GM12864 (cell line): ENCODE measurements around the gene FOXN3.
A peak's percentile ranks its signal among the peaks of the same experiment; 100 is the strongest.

Experiments
- DNase-seq: peaks from one replicate; pipeline ENCODE4 v3.0.0-alpha.2; 2011; ENCODE audit warnings: low read depth
- H3K4me3 ChIP-seq: 2 replicates; pipeline ENCODE4 v1.5.1; 2011; ENCODE audit warnings: mild to moderate bottlenecking, low read depth, low read length, control low read depth
- TF ChIP-seq, protein P1 (sequence below): IDR thresholded peaks from 2 replicates; pipeline ENCODE4 v1.5.1; 2011; ENCODE audit warnings: low read depth, mild to moderate bottlenecking, moderate library complexity, low read length, control low read depth, inconsistent platforms; ENCODE audit errors: missing control alignments

The FOXN3 gene

DNA sequence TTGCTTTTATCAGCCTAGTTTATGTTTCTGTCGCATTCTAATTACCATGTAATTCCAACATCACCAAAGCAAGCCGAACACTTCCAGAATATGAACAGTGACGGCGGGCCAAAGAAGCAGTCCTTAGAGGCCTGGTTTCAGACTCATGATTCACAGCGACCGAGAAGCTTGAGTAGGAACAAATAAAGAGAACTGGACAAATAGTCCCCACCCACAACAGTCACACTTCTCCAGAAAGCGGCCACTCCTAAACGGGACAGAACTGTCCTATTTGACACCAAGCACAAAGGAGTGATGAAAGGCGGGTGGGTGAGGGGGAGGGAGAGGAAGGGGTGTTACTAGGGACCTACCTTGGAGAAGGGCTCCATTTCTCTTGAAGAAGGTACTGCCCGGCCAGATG, 136.4 kb downstream of the FOXN3 start:
- DNase-seq: no peak
- H3K4me3 ChIP-seq: no peak overlapping the region
- TF ChIP-seq, protein P1, sequence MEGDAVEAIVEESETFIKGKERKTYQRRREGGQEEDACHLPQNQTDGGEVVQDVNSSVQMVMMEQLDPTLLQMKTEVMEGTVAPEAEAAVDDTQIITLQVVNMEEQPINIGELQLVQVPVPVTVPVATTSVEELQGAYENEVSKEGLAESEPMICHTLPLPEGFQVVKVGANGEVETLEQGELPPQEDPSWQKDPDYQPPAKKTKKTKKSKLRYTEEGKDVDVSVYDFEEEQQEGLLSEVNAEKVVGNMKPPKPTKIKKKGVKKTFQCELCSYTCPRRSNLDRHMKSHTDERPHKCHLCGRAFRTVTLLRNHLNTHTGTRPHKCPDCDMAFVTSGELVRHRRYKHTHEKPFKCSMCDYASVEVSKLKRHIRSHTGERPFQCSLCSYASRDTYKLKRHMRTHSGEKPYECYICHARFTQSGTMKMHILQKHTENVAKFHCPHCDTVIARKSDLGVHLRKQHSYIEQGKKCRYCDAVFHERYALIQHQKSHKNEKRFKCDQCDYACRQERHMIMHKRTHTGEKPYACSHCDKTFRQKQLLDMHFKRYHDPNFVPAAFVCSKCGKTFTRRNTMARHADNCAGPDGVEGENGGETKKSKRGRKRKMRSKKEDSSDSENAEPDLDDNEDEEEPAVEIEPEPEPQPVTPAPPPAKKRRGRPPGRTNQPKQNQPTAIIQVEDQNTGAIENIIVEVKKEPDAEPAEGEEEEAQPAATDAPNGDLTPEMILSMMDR: no peak

DNA sequence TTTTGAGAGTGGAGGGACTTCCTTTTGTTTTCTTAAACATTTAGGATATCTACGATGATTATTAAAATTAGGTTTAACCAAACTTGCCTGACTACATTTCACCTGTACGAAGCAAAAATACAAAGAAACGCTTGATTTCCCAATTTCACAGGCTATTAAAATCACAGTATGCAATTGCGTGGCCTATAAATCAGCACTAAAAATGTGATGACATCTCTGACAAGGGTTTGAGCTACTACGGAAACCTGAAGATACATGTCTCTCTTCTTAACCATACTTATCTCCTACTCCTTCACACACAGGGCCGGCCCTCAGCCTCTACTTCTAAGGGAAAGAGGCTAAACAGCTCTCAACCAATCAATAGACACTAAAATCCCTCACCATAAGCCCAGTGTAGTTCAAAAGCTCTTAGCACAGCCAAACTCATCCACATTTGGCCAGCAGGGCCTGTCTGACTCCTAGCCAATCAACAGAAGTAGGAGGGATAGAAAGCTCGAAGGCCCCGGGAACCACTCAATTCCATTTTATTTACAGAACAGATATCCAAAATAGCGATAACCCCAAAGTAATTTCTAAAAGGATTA, 137.3 kb downstream of the FOXN3 start:
- no peak overlapping the region for H3K4me3 ChIP-seq
- no peak for DNase-seq
- TF ChIP-seq, protein P1: no peak

DNA sequence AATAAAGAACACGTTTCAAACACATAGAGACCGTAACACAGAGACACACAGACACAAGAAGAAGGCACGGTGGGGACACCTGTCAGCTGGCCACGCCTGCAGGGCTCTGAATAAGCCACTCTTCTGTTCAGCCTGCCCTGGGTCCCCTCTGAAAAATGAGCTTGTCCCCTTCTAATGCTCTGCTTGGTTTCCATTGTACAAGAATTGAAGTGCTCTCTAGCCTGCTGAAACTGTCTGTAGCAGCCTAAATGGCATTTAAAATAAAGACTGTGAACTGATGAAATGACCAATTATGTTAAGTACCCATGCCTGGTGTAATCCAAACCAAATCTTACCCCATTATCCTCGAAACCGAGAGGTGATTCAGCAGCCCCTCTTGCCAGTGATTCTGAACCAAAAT, 139.8 kb downstream of the FOXN3 start:
- H3K4me3 ChIP-seq: no peak overlapping the region
- DNase-seq: no peak
- TF ChIP-seq, protein P1: no peak

DNA sequence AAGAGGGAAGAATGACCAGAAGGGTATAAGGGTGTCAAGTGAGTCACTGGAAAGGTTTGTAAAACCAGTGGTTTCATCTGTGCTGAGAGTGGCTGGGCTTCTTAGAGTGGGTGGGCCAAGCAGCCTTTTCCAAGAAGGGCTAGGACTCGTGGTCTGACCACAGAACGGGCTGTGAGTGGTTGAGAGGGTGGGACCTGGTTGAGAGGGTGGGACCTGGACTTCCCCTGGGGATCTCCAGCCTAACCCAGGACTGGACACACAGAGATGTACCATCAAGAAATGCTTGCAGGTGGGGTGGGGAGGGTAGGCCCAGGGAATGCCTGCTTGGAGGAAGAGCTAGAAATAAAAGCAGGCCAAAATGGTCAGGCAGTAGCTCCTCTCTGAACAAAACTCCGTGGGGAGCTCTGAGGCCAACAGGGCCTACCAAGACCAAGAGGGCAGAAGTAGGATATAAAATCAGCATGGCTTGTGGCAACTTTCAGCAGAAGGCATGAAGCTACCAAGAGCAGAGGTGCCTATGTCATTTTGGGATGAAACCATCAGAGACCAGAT, 140.5 kb downstream of the FOXN3 start:
- DNase-seq: peak; percentile 76
- TF ChIP-seq, protein P1: no peak
- H3K4me3 ChIP-seq: no peak overlapping the region

DNA sequence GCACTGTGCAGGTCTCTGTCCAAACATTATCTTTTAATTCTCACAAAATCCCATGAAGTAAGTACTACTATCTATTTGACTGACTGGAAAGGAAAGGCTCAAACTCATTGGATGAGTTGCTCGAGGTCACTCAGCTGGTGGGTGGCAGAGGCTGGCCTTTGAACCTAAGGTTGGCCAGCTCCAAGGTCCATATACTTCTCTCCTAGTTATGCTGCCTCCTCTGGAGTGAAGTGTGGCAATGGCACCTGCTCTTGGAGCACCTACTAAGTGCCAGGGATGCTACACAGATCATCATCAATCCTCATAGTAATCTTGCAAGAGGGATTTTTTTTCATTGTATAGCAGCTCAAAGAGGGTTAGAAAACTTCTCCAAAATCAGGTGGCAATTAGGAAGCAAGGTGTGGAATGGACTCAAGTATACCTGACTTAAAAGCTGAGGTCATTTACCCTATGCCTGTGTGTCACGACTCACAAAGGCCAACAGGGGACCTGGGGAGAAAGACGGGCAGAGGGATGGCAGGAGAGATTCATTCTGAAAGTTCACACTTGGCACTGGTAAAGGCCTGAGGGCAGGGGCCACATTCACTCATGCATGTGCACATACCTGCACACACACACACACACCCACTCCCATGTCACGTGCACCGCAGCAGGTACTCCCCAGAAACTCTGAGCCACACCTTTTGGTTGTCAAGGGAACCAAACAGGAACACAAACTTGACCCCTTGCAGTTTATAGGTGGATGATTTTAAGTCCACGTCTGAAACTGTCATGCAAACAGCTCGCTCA, 146.4 kb downstream of the FOXN3 start:
- TF ChIP-seq, protein P1: peak; percentile 16
- peak; percentile 63 for DNase-seq
- no peak overlapping the region for H3K4me3 ChIP-seq

DNA sequence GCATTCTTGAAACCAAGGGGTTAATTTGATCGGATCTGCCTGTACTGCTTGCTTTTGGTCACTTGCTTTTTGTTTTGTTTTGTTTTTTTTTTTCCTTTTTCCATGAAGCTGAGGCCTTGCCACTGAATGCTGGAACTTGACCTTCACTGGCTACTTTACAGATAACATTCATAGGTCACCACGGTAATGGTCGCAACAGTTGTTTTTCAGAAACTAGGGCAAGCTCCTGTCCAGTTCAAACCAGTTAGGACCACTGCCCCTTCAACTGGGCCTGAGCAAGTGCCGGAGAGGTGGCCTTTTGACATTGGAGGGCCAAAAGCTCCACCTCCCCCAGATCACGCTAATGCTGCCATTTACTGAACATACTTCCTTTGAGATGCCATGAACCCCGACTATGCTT, 147.6 kb downstream of the FOXN3 start:
- H3K4me3 ChIP-seq: no peak overlapping the region
- TF ChIP-seq, protein P1: no peak
- no peak for DNase-seq

DNA sequence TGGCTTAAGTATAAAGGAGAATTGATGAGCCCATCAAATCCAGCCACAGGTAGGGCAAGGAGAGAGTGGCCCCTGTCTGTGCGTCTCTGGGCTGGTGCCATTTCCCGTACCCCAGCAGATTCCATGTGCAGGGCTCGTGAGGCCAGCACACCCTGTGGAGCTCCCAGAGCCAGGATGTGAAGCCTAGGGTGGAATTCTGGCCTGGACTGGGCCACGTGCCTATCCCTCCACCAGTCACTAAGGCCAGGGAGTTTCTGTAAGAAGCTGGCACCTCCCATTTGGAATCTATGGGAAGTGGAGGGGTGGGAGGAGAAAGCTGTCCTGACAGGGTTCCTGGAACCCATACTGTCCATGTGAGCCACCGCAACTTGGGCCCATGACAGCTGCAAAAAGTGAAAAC, 148.5 kb downstream of the FOXN3 start:
- no peak overlapping the region for H3K4me3 ChIP-seq
- DNase-seq: no peak
- TF ChIP-seq, protein P1: no peak
